M059J (cell line): ENCODE measurements around the gene EFR3B. TPM values are rescaled to one million over a fixed set of nuclear protein-coding genes. Genes with fewer than 3 reads are reported as not detected.
"Not testable (repeated sequence)": the region's sequence is repeated elsewhere in the genome, so short reads cannot be mapped to it uniquely, and the experiment has no call there.

Experiments
- DNase-seq: peaks from one replicate; pipeline ENCODE4 v3.0.0-alpha.2; 2012; ENCODE audit warnings: low read depth
- total RNA-seq: library from RNA; depleted of rRNA; stranded (reverse); fragments of >200 nt; shearing (Covaris generic); gene quantifications from 2 replicates; pipeline ENCODE4 v1.2.3, GENCODE V29; 2014; rRNA removed

EFR3B gene, protein sequence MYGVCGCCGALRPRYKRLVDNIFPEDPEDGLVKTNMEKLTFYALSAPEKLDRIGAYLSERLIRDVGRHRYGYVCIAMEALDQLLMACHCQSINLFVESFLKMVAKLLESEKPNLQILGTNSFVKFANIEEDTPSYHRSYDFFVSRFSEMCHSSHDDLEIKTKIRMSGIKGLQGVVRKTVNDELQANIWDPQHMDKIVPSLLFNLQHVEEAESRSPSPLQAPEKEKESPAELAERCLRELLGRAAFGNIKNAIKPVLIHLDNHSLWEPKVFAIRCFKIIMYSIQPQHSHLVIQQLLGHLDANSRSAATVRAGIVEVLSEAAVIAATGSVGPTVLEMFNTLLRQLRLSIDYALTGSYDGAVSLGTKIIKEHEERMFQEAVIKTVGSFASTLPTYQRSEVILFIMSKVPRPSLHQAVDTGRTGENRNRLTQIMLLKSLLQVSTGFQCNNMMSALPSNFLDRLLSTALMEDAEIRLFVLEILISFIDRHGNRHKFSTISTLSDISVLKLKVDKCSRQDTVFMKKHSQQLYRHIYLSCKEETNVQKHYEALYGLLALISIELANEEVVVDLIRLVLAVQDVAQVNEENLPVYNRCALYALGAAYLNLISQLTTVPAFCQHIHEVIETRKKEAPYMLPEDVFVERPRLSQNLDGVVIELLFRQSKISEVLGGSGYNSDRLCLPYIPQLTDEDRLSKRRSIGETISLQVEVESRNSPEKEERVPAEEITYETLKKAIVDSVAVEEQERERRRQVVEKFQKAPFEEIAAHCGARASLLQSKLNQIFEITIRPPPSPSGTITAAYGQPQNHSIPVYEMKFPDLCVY
- total RNA-seq: 0.02 and 0.42 TPM in 2 replicates

DNA sequence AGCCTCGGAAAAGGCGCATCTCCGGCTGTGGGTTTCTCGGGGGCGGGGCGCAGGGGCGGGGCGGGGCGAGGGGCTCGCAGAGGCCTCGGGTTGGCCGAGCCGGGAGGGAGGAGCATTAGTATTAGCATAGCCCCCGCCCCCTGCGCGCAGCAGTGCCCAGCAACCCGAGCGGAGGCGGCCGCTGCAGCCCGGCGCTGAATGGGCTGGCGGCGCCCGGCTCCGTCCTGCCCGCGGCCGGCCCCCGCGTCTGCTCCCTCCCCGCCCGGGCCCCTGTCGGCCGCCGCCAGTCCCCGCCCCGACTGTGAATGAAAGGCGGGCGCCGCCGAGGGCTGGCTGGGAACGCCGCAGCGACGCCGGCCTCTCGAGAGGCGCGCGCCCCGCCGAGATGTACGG is at the start of gene EFR3B:
EFR3B (plus strand) TSS at position 149 of the 393 bp plus-strand sequence; CDS start at position 386, 237 bp downstream.
- peak; percentile 90 for DNase-seq

DNA sequence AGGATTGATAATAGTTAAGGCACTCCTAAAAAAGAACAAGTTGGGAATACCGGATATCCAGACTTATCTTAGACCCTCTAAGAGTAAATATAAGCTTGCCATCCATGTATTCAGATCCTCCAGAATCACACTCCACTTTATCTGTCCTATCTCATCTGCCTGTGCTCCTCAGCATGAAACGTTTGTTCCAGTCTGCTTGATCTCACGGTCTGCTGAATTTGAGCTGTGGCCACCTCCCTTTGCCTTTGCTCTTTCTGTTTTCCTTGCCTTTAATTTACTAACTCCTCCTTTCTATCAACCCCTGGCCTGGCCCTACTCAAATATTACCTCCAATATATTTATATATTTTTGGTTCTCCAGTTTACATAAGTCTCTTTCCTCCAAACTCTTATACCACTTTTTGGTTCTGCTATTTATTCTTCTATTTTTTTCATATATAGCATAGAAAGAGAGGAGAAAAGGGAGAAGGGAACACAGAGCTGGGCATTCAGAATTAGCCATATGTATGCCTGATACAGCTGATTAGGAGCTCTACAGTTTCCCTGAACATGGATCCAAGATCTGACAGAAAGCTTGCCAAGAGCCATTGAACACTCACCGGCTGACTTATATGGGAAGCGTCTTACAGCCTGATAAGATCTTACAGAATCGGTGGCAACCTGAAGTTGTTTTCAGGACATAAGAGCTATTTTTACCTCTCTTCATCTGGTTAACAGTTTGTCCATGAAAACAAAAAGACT is 48.3 kb upstream of the EFR3B start:
- peak; percentile 12 for DNase-seq

DNA sequence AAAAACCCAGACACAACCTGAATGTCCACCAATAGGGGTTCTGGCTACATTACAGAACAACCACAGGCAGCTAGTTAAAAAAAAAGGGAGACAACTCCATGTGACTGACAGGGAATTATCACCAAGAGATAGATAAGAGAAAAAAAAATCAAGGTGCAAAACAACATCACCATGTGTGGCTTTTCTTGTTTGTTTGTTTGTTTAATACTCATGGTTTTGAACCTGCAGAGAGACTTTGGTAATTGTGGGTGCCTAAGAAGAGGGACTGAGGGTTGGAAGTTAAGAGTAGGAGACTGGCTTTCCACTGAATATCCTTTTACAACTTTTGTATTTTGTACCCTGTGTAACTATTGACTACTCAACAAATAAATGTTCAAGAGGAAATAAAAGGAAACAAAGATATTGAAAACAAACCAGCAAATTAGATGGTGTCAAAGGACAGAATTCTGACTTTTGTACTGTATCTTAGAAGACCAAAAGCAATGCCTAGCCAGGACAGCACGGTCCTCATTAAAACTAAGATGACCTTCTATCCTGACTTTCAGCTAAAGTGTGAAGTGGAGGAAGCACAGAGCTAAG is 47.6 kb upstream of the EFR3B start:
- no peak for DNase-seq

DNA sequence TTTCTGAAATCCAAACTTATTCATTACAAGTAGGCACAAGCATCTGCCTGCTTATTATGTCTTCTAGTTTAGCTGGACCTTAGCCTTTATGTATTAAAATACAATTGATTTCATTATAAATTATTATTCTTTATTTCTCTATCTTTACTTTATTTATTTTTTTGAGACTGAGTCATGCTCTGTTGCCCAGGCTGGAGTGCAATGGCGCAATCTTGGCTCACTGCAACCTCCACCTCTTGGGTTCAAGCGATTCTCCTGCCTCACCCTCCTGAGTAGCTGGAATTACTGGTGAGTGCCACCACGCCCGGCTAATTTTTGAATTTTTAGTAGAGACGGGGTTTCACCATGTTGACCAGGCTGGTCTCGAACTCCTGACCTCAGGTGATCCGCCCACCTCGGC is 42.8 kb upstream of the EFR3B start:
- not testable (repeated sequence) for DNase-seq

DNA sequence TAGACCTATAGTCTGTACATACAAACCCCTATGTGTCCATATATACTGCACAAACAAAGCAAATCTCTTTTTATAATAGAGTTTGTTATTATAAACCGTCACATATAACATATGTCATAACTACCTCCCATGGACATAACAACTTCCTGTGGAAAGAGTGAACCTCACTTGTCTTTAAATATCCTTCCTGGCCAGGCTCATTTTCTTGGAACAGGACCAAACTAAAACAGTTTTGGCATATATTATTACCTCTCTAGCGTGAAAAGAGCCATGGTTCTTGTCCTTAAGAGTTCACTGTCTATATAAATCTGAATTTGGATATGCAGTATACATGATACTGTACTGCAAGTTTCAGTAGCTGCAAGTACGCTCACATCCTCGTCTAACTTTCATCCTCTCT is 41.8 kb upstream of the EFR3B start:
- DNase-seq: peak; percentile 3

DNA sequence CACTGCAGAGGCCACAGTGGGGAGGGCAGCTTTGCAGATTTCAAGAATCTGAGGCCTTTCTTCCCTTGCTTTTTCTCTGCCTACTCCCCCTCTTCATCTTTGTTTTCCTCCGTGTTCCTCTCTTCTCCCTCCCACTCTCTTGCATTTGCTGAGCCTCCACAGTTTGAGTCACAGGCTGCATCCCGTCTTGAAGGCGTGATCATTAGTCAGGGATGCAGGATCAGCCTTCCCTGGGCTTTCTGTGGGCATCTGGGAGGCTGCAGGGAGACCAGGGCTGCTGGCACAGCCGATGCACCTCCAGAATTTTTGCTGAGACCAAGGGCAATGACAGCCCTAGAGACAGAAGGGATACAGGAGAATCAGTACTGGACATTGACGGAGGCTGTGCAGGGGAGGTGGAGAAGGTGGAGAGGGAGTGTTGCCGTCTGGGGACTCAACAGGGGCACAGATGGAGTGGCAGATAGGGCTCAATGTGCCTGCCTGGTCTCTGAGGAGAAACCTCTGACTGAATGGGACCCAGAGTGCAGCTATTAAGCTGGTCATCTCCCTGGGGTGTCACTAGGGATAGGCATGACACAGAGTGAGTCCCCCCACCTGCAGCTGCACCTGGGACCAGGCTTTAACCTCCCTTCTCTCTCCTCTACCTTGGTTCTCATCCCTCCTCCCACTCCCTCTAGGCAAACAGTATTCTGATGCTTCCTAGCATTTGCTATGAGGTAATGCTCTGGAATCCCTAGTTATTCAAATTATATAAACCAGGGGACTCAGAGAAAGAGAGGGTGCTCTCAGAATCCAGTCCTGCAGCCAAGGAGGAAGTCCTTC is 41.2 kb upstream of the EFR3B start:
- DNase-seq: peak; percentile 18

DNA sequence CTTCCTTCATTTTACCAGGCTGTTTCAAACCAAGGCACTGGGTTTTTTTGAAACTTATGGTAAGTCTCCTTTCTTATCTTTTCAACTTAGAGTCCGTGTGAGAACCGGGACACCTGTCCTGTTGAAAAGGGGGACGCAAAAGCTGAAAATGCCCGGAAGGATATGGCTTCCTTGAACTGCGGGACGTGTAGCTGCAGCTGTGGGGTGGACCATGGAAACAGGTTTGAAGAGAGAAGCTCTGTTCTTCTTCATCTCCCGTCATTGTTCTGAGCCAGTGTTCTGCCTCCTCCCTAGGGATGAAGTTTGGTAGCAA is 40.6 kb upstream of the EFR3B start:
- no peak for DNase-seq

DNA sequence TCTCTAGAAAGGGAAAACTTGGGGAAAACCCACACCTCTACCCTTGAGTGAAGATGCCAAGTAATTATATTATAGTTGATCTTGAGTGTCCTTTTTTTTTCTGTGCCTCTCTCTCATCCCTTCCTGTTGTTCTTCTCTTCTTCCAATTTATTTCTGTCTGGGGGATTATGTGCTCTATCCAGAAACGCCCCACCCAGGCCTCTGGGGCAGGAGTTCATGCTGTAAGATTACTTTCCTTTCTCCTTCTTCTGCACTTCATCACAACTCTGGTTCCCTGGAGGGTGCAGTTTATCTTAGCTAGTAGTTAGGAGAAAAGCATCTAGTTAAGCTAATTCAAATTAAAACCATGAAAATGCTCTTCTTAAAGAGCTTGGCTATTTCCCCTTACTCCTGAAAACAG is 39.8 kb upstream of the EFR3B start:
- DNase-seq: no peak

DNA sequence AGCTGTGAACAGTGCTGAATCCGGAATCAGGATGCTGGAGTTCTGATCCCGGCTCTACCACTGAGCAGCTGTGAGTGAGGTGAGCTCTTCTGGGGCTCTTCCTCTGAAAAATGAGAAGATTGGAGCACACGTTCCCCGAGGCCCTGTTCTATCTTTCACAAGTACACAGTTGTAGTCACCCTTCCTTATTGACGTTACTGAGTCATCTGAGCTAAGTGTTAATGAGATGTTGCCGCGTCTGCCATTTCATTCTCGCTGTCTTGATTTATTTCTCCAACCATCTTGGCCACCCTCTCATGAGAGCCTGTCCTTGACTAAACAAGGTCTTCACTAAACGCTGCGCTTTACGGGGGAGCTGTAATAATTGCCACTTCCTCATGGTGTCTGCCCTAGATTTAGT is 31.9 kb upstream of the EFR3B start:
- no peak for DNase-seq

DNA sequence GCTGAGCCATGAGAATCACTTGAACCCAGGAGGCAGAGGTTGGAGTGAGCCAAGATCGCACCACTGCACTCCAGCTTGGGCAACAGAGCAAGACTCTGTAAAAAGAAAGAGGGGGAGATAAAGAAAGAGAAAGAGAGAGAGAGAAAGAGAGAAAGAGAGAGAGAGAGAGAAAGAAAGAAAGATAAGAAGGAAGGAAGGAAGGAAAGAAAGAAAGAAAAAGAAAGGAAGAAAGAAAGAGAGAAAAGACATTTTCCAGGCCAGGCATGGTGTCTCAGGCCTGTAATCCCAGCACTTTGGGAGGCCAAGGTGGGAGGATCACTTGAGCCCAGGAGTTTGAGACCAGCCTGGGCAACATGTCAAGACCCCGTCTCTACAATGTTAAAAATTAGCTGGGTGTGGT is 30.5 kb upstream of the EFR3B start:
- not testable (repeated sequence) for DNase-seq

DNA sequence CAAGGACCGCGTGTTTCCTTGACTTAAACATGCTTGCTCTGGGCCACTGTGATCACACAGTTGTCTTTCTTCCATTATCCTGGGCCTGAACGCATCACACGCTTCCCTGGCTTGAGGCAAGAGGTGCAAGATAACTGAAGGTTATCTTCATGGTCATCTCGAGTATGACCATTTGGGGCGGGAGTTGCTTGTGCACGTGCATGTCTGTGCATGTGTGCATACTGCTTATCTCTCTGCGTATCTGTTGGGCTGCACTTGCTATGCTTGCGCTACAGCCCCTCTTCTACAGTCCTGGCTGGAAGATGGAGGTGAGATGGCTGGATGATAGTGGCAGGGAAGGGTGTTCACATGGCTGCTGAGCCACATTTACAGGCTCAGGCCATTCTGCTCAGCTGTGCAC is 27.2 kb upstream of the EFR3B start:
- no peak for DNase-seq

DNA sequence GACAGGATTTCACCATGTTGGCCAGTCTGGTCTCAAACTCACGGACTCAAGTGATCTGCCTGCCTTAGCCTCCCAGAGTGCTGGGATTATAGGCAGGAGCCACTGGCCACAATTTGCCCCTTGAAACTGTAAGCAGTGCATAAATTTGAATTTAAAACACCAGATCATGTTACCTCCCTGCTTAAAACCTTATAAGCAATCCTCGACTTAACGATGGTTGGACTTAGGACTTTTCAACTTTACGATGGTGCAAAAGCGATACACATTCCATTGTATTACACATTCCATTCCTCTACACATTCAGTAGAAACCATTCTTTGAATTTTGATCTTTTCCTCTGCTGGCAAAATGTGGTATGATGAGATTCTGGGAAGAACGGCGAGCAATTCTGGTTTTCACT is 23.2 kb upstream of the EFR3B start:
- peak; percentile 3 for DNase-seq

DNA sequence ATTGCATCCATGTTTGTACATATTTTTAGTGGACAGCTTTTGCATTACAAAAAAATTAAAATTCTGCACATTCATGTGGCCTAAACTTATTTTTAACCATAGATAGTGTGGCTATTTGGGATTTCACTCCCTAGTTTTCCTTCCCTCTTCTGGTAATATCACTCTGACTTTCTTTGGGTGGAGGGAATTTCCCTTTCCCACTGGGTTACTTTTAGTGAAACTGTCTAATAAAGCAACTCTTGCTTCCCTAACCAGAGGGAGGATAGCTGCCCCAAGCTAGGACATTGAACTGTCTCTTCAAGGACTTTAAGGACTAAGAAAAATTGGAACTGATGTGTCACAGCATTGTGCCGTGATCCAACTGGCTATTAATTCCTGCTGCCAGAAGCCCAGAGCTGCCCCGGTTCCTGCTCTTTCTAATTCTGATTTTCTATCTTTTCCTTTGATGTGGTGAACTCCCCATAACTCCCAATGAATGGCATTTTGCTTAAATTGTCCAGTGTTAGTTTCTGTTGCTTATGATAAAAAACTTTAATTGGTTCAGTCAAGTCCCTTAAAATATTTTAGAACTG is 20.0 kb upstream of the EFR3B start:
- DNase-seq: no peak

DNA sequence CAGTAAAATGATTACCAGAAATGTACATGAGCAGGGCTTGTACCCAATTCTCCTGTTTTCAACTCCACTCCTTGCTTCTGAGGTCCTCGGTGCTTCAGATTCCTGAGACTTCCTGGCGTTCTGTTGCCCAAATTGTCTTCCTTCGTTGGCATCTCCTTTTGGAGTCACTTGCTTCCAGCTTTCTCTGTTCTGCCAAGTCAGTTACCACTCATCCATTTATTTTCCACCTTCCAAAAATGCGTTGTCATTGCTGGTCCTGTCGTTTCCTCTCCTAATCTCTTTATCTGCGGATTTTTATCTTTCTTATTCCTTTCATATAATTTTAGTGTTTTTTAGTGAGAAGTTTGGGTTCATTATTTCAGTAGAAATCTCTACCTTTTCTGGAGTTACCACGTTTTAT is 18.5 kb upstream of the EFR3B start:
- DNase-seq: no peak

DNA sequence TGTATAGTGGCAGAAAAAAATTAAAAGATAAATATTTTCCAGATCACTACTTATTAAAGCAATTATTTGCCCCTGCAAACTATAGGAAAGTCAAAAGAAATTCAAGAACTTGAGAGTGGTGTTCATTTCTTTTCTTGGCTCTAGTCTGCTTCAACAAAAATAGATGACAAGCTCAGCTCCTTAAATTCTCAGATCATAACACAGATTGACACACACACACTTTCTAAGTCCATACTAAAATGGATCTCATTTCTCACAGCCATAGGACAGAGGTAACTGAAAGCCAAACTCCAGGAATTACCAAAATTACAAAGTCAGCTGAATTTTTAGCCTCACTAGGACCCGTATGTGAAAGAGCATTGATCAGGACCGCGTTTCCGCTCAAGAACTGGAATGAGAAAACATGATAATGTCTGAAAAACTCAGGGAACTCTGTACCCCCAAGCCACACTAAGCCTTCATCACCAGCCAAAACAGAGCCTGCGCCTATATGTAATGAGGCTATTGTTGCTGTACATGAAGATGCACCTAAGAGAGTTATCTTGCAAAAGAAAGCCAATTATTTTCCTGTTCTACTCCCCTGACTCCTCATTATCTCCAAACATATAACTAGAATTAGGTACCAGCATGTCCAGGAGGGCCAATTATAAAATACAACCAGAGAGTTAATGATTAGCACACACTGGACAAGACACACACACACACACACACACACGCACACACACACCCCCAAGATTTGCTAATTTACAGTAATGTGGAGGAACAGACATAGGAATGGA is 16.5 kb upstream of the EFR3B start:
- no peak for DNase-seq

DNA sequence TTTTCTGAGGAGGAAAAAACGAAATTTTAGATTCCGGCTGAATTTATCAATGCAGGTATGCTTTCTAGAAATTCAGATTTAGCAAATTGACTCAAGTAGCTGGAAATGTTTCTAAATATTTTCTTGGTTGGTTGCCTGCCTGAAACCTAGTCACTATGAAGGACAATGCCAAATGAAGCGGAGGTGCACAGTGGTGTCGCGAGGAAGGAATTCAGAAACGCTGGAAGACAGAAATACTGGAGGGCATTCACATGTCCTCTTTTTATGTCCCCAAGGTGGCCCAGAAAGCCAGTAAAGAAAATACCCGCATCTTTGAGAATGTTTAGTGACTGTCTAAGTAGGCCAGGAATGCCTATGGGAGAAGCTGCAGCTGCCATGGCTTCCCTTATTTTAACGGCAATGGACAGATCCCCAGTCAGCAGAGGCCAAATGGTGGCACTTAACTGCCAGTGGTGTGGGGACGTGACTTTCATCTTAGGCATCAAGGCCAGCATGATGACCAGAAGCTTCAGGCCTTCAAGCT is 15.8 kb upstream of the EFR3B start:
- no peak for DNase-seq

DNA sequence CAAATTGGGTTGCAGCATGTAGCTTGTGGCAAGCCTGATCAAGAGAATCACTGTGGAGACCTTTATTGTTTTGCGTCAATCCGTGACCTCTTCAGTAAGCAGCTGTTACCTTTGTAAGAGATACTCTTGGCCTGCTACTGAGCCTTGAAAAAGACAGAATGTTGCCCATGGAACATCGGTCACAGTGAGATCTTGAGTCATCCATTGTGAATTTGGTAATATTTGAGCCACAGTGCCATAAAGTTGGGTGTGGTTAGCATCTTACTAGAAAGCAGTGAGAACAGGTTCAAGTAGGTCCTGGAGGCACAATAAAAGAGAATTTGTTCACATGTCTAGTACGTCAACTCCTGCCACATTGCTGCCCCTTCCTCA is 12.7 kb upstream of the EFR3B start:
- no peak for DNase-seq

DNA sequence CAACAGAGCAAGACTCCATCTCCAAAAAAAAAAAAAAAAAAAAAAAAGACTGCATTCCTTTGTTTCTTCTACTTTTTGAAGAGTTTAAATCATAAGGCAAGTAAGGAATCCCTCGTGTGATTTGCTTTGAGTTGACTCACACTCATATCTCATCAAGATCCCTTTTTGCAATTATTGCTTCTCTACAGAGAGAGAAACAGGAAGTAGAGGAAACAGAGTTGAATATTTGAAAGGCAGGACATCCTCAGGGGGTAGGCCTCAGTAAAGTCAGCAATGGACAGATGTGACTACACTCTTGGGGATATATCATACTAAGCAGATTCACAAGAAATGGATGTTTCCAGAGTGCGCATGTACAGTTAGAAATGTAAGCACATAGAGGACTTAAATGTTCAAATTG is 11.2 kb upstream of the EFR3B start:
- DNase-seq: no peak

DNA sequence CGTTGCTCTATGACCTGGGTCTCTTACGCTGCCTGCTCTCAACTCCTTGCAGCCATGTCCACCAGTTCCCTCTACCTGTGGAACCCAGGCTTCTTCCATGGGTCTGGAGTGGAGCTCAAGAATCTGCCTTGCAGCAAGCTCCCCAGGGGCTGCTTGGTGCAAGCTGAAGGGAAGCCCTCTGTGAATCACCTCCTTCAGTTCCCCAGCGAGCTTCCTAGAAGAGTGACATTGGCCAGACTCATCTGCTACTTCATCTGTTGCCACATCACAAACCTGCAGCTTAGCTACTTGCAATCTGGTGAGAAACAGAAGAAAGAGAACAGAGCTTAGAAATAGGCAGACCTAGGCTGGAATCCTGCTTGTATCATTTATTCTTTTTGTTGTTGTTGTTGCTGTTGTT is 9.8 kb upstream of the EFR3B start:
- DNase-seq: no peak

DNA sequence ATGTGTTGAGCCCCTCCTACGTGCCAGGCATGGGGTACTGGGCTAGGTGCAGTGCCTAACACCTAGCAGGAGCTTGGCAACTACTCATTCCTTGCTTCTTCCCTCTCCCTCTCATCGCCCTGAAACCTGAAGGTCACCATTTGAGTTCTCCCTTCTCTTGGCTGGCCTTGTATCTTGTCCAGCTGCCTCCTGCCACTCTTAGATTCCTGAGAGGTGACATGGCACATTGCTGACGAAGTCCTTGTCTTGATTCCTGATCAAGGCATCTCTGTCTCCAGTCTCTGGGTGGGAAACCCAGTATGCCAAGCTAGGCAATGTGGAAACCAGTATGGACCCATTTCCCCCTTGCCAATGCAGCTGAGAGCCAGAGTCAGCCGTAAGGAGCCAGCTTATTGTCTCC is 9.0 kb upstream of the EFR3B start:
- no peak for DNase-seq
